HEK293 (cell line): ENCODE data around the gene HEXIM1.
A peak's percentile ranks its signal among the peaks of the same experiment; 100 is the strongest.

Source experiments
- BCL11A ChIP-seq: fragments of 450-650 bp; formaldehyde crosslinking; IDR thresholded peaks from 2 replicates; pipeline ENCODE4 v1.5.1; 2016; ENCODE audit warnings: low read depth, missing biosample characterization, missing genetic modification characterization
- CTCF ChIP-seq: fragments of 450-650 bp; formaldehyde crosslinking; IDR thresholded peaks from 2 replicates; pipeline ENCODE4 v1.5.1; 2016; ENCODE audit warnings: missing biosample characterization, missing genetic modification characterization
- GLIS1 ChIP-seq: fragments of 450-650 bp; formaldehyde crosslinking; IDR thresholded peaks from 2 replicates; pipeline ENCODE4 v1.5.1; 2016; ENCODE audit warnings: missing biosample characterization, missing genetic modification characterization
- GLIS2 ChIP-seq: fragments of 450-650 bp; formaldehyde crosslinking; IDR thresholded peaks from 2 replicates; pipeline ENCODE4 v1.5.1; 2016; ENCODE audit warnings: missing biosample characterization, missing genetic modification characterization
- HIC1 ChIP-seq: fragments of 450-650 bp; formaldehyde crosslinking; IDR thresholded peaks from 2 replicates; pipeline ENCODE4 v1.5.1; 2016; ENCODE audit warnings: missing biosample characterization, missing genetic modification characterization
- HOXD13 ChIP-seq: sonication (generic); formaldehyde crosslinking; IDR thresholded peaks from 2 replicates; pipeline ENCODE4 v1.8.0; 2022; ENCODE audit warnings: missing genetic modification reagents, borderline replicate concordance
- REPIN1 ChIP-seq: fragments of 450-650 bp; formaldehyde crosslinking; IDR thresholded peaks from 2 replicates; pipeline ENCODE4 v1.5.1; 2017; ENCODE audit warnings: missing biosample characterization, missing genetic modification characterization, low read depth
- SCRT2 ChIP-seq: fragments of 450-650 bp; formaldehyde crosslinking; IDR thresholded peaks from 2 replicates; pipeline ENCODE4 v1.5.1; 2016; ENCODE audit warnings: missing biosample characterization, missing genetic modification characterization
- WT1 ChIP-seq: fragments of 450-650 bp; formaldehyde crosslinking; IDR thresholded peaks from 2 replicates; pipeline ENCODE4 v1.5.1; 2016; ENCODE audit warnings: missing biosample characterization, missing genetic modification characterization
- YY1 ChIP-seq: fragments of 450-650 bp; formaldehyde crosslinking; IDR thresholded peaks from 2 replicates; pipeline ENCODE4 v1.5.1; 2018; ENCODE audit warnings: missing biosample characterization, missing genetic modification characterization
- ZBTB48 ChIP-seq: fragments of 450-650 bp; formaldehyde crosslinking; IDR thresholded peaks from 2 replicates; pipeline ENCODE4 v1.5.1; 2016; ENCODE audit warnings: missing biosample characterization, missing genetic modification characterization
- ZBTB8A ChIP-seq: fragments of 450-650 bp; formaldehyde crosslinking; IDR thresholded peaks from 2 replicates; pipeline ENCODE4 v1.5.1; 2016; ENCODE audit warnings: missing biosample characterization, missing genetic modification characterization
- ZFP69B ChIP-seq: fragments of 450-650 bp; formaldehyde crosslinking; IDR thresholded peaks from 2 replicates; pipeline ENCODE4 v1.5.1; 2016; ENCODE audit warnings: missing biosample characterization, missing genetic modification characterization
- ZIC2 ChIP-seq: fragments of 450-650 bp; formaldehyde crosslinking; IDR thresholded peaks from 2 replicates; pipeline ENCODE4 v1.5.1; 2016; ENCODE audit warnings: missing biosample characterization, missing genetic modification characterization
- ZNF157 ChIP-seq: fragments of 450-650 bp; formaldehyde crosslinking; IDR thresholded peaks from 2 replicates; pipeline ENCODE4 v1.5.1; 2016; ENCODE audit warnings: missing biosample characterization, missing genetic modification characterization
- ZNF175 ChIP-seq: fragments of 450-650 bp; formaldehyde crosslinking; IDR thresholded peaks from 2 replicates; pipeline ENCODE4 v1.5.1; 2016; ENCODE audit warnings: missing biosample characterization, missing genetic modification characterization
- ZNF239 ChIP-seq: fragments of 450-650 bp; formaldehyde crosslinking; IDR thresholded peaks from 2 replicates; pipeline ENCODE4 v1.5.1; 2016; ENCODE audit warnings: missing biosample characterization, missing genetic modification characterization
- ZNF280D ChIP-seq: fragments of 450-650 bp; formaldehyde crosslinking; IDR thresholded peaks from 2 replicates; pipeline ENCODE4 v1.5.1; 2016; ENCODE audit warnings: missing biosample characterization, missing genetic modification characterization
- ZNF311 ChIP-seq: fragments of 450-650 bp; formaldehyde crosslinking; IDR thresholded peaks from 2 replicates; pipeline ENCODE4 v1.5.1; 2017; ENCODE audit warnings: missing biosample characterization, missing genetic modification characterization, borderline replicate concordance
- ZNF354C ChIP-seq: fragments of 450-650 bp; formaldehyde crosslinking; IDR thresholded peaks from 2 replicates; pipeline ENCODE4 v1.5.1; 2016; ENCODE audit warnings: missing biosample characterization, missing genetic modification characterization, low read depth, borderline replicate concordance
- ZNF37A ChIP-seq: fragments of 450-650 bp; IDR thresholded peaks from 2 replicates; pipeline ENCODE4 v1.5.1; 2018; ENCODE audit warnings: missing biosample characterization, missing genetic modification characterization
- ZNF391 ChIP-seq: fragments of 450-650 bp; formaldehyde crosslinking; IDR thresholded peaks from 2 replicates; pipeline ENCODE4 v1.5.1; 2016; ENCODE audit warnings: low read depth, missing biosample characterization, missing genetic modification characterization, borderline replicate concordance
- ZNF394 ChIP-seq: fragments of 450-650 bp; formaldehyde crosslinking; IDR thresholded peaks from 2 replicates; pipeline ENCODE4 v1.5.1; 2016; ENCODE audit warnings: missing biosample characterization, missing genetic modification characterization, mild to moderate bottlenecking, moderate library complexity, borderline replicate concordance
- ZNF501 ChIP-seq: fragments of 450-650 bp; formaldehyde crosslinking; IDR thresholded peaks from 2 replicates; pipeline ENCODE4 v1.5.1; 2016; ENCODE audit warnings: missing biosample characterization, missing genetic modification characterization
- ZNF510 ChIP-seq: fragments of 450-650 bp; formaldehyde crosslinking; IDR thresholded peaks from 2 replicates; pipeline ENCODE4 v1.5.1; 2018; ENCODE audit warnings: mild to moderate bottlenecking, missing genetic modification characterization, missing biosample characterization; ENCODE audit not compliant: insufficient replicate concordance
- ZNF560 ChIP-seq: fragments of 450-650 bp; formaldehyde crosslinking; IDR thresholded peaks from 2 replicates; pipeline ENCODE4 v1.5.1; 2017; ENCODE audit warnings: missing biosample characterization, missing genetic modification characterization, borderline replicate concordance
- ZNF580 ChIP-seq: fragments of 450-650 bp; formaldehyde crosslinking; IDR thresholded peaks from 2 replicates; pipeline ENCODE4 v1.5.1; 2016; ENCODE audit warnings: missing biosample characterization, missing genetic modification characterization
- ZNF629 ChIP-seq: fragments of 450-650 bp; formaldehyde crosslinking; IDR thresholded peaks from 2 replicates; pipeline ENCODE4 v1.5.1; 2017; ENCODE audit warnings: missing biosample characterization, missing genetic modification characterization
- ZNF660 ChIP-seq: fragments of 450-650 bp; IDR thresholded peaks from 2 replicates; pipeline ENCODE4 v1.5.1; 2018; ENCODE audit warnings: missing biosample characterization, mild to moderate bottlenecking, missing genetic modification characterization
- ZNF785 ChIP-seq: fragments of 450-650 bp; formaldehyde crosslinking; IDR thresholded peaks from 2 replicates; pipeline ENCODE4 v1.5.1; 2016; ENCODE audit warnings: missing biosample characterization, missing genetic modification characterization
- ZNF843 ChIP-seq: fragments of 450-650 bp; formaldehyde crosslinking; IDR thresholded peaks from 2 replicates; pipeline ENCODE4 v1.5.1; 2016; ENCODE audit warnings: missing biosample characterization, missing genetic modification characterization
- ZSCAN23 ChIP-seq: fragments of 450-650 bp; formaldehyde crosslinking; IDR thresholded peaks from 2 replicates; pipeline ENCODE4 v1.5.1; 2016; ENCODE audit warnings: missing biosample characterization, missing genetic modification characterization
- ZXDB ChIP-seq: fragments of 450-650 bp; formaldehyde crosslinking; IDR thresholded peaks from 2 replicates; pipeline ENCODE4 v1.5.1; 2016; ENCODE audit warnings: missing biosample characterization, missing genetic modification characterization

HEXIM1 gene

GRCh38 chr17:45131616-45132319, 16.5 kb upstream of the HEXIM1 start (continued):
- TF ChIP-seq ZXDB: peak; percentile 46; the same call in 1 of the 2 replicates
- no peak for TF ChIP-seq ZNF37A (tag by site-specific recombination)
- no peak for TF ChIP-seq ZNF560
- peak; percentile 66 for TF ChIP-seq ZIC2 (tag by site-specific recombination)
- TF ChIP-seq ZNF391 (tag by site-specific recombination): 0 out of 2 replicates have a peak, but pooled peaks have one; percentile 60
- 0 out of 2 replicates have a peak, but pooled peaks have one; percentile 24 for TF ChIP-seq REPIN1
- TF ChIP-seq WT1: peak; percentile 41; the same call in 1 of the 2 replicates
- TF ChIP-seq ZNF510 (tag by site-specific recombination): no peak
- TF ChIP-seq SCRT2 (tag by site-specific recombination): peak; percentile 26; the same call in 1 of the 2 replicates
- peak; percentile 53; the same call in 1 of the 2 replicates for TF ChIP-seq ZNF394 (tag by site-specific recombination)
- peak; percentile 65; the same call in 1 of the 2 replicates for TF ChIP-seq HIC1 (tag by site-specific recombination)
- 0 out of 2 replicates have a peak, but pooled peaks have one; percentile 16 for TF ChIP-seq ZBTB48 (tag by site-specific recombination)
- TF ChIP-seq ZNF157 (tag by site-specific recombination): 0 out of 2 replicates have a peak, but pooled peaks have one; percentile 14
- TF ChIP-seq ZNF580: peak; percentile 82
- 0 out of 2 replicates have a peak, but pooled peaks have one; percentile 14 for TF ChIP-seq ZNF785 (tag by site-specific recombination)
- TF ChIP-seq ZNF280D (tag by site-specific recombination): peak; percentile 82
- peak; percentile 94 for TF ChIP-seq ZBTB8A (tag by site-specific recombination)
- TF ChIP-seq ZNF660 (tag by site-specific recombination): peak; percentile 15; the same call in 1 of the 2 replicates
- no peak for TF ChIP-seq ZNF354C (tag by site-specific recombination)
- TF ChIP-seq ZNF311 (tag by site-specific recombination): no peak
- TF ChIP-seq CTCF (tag by site-specific recombination): peak; percentile 90
- no peak for TF ChIP-seq ZNF239 (tag by site-specific recombination)
- peak; percentile 55; the same call in 1 of the 2 replicates for TF ChIP-seq ZNF501 (tag by site-specific recombination)
- TF ChIP-seq YY1: peak; percentile 60
- peak; percentile 33 for TF ChIP-seq GLIS1 (tag by site-specific recombination)
- peak; percentile 54 for TF ChIP-seq ZNF629
- 0 out of 2 replicates have a peak, but pooled peaks have one; percentile 17 for TF ChIP-seq ZNF843 (tag by site-specific recombination)
- peak; percentile 49; the same call in 1 of the 2 replicates for TF ChIP-seq ZFP69B (tag by site-specific recombination)
- TF ChIP-seq ZSCAN23: 0 out of 2 replicates have a peak, but pooled peaks have one; percentile 40
- peak; percentile 91 for TF ChIP-seq BCL11A (tag by site-specific recombination)
- no peak for TF ChIP-seq HOXD13
- no peak for TF ChIP-seq ZNF175 (tag by site-specific recombination)
- TF ChIP-seq GLIS2 (tag by site-specific recombination): peak; percentile 93
